Hypothalamus (tissue), 51 donors: ENCODE results near the gene ACY1.
"Not testable (repeated sequence)": the region's sequence is repeated elsewhere in the genome, so short reads cannot be mapped to it uniquely, and the experiment has no call there.

ENCODE experiments used
- DNase-seq, 51 donors: peaks; one replicate each; lab custom pipeline; 2025; lab: John Stamatoyannopoulos, UW

Gene ACY1

GRCh38 chr3:51977446-51978142 is 5.7 kb upstream of the ACY1 start:
- DNase-seq = no peak

DNA sequence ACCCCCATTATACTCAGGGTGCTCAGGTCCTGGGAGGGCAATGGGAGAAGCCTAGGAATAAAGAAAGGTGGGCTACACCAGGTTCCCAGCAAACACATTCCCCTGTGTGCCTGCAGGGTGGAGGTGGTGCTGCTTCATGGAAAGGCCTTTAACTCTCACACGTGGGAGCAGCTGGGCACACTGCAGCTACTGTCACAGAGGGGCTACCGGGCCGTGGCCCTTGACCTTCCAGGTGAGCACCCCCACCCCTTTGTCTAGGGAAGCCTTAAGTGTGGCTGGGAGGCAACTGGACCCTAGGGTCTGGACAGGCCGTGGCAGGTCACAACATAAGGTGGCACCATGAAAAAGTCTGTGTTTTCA is 5.2 kb upstream of the ACY1 start:
- no peak for DNase-seq

DNA sequence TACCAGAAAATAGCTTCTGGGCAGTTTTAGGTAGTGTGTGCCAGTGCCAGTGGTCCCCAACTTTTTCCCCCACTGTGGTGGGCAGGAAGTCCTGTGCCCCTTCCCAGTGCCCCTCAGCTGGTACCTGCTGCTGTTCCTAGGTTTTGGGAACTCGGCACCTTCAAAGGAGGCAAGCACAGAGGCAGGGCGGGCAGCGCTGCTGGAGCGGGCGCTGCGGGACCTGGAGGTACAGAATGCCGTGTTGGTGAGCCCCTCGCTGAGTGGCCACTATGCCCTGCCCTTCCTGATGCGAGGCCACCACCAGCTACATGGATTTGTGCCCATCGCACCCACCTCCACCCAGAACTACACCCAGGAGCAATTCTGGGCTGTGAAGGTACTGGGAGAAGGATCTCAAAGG is 3.1 kb upstream of the ACY1 start:
- DNase-seq = no peak

- peak in 1 of 51 donors; percentile 76 for DNase-seq
These were observed 940 bp upstream of the ACY1 start for GRCh38 chr3:51982352-51982837.

GRCh38 chr3:51983578-51984268 is 388 bp downstream of the ACY1 start:
- DNase-seq = no peak

- DNase-seq = no peak
These were observed 923 bp downstream of the ACY1 start for GRCh38 chr3:51984269-51984647.

DNA sequence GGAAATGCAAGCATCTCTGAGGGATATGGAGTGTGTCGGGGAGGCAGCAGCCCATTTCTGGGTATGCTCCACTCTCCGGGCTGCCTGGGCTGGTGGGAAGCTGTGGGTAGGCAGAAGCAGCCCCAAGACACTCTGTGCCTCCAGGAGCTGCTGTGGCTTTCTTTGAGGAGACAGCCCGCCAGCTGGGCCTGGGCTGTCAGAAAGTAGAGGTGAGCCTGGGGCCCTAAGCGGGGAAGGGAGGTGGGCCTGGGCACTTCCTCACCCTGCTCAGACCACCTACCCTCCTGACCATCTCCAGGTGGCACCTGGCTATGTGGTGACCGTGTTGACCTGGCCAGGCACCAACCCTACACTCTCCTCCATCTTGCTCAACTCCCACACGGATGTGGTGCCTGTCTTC is 1.7 kb downstream of the ACY1 start:
- no peak for DNase-seq

DNA sequence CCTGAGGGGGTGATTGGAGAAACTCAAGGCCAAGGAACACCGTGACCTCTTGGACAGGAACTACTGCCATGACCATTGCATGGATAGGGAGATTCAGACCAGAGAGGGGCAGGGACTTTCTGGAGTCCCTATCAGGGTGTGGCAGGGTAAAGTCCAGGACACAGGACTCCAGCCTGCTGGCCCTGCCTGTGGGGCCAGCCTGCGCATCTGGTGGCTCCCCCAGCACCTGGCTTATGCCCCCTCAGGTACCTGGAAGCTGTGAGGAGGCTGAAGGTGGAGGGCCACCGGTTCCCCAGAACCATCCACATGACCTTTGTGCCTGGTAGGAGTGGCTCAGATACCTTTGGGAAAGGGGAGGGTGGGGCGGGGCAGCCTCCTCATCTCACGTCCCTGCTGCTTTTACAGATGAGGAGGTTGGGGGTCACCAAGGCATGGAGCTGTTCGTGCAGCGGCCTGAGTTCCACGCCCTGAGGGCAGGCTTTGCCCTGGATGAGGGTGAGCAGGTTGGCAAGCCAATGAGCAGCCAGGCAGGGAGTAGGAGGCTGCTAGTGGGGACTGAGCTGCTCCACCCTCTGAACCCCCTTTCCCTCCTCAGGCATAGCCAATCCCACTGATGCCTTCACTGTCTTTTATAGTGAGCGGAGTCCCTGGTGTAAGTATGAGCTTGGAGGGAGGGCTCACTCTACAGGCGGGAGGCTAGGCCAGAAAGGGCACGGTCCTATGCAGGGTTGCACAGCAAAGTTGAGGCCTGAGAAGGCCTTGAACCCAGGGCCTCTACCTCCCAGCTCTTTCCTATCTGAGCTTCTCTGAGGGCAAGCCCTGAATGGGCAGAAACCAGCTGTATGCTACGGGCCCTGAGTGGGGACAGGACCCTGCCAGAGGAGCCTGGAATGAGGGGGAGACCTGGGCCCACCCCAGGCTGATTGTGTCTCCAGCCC is 2.9 kb downstream of the ACY1 start:
- no peak for DNase-seq

DNA sequence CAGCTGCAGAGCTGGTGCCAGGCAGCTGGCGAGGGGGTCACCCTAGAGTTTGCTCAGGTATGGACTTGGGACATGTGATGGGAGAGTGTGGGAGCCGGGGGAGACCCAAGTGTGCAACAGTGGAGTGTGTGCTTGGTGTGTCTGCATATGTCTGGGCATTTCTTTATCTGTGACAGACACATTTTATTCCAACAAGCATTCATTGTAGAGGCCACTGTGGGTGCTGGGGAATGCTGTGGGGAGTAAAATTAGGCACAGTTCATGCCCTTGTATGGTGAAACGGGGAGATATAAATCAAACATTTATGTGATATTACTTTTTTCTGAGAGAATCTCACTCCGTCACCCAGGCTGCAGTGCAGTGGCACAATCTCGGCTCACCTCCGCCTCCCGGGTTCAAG is 4.2 kb downstream of the ACY1 start:
- DNase-seq = no peak

DNA sequence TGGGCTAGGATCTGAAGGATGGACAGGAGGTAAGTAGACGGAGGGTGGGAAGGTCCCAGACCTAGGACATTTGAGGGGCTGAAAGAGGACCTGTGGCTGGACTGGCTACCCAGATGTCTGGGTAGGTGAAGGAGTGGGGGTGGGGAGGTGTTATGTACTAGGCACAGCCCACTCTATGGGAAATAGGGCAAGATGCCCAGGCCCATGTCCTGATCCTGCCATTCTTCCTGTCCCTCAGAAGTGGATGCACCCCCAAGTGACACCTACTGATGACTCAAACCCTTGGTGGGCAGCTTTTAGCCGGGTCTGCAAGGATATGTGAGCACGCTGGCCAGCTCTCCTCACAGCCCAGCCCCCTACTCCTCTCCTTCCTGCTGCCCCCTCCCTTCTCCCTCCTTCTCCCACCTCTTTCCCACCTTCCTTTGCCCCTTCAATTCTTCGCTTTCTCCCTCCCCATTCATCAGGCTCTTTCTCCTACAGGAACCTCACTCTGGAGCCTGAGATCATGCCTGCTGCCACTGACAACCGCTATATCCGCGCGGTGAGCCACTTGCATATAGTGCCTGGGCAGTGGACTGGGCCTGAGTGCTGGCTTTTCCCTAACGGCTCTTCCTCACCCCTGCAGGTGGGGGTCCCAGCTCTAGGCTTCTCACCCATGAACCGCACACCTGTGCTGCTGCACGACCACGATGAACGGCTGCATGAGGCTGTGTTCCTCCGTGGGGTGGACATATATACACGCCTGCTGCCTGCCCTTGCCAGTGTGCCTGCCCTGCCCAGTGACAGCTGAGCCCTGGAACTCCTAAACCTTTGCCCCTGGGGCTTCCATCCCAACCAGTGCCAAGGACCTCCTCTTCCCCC is 5.2 kb downstream of the ACY1 start:
- DNase-seq = no peak

GRCh38 chr3:51990501-51990971 is 7.2 kb downstream of the ACY1 start:
- not testable (repeated sequence) for DNase-seq

- DNase-seq = no peak
These were observed 8.8 kb downstream of the ACY1 start for GRCh38 chr3:51992017-51992682.

- not testable (repeated sequence) for DNase-seq
These were observed 10.3 kb downstream of the ACY1 start for GRCh38 chr3:51993657-51994056.

DNA sequence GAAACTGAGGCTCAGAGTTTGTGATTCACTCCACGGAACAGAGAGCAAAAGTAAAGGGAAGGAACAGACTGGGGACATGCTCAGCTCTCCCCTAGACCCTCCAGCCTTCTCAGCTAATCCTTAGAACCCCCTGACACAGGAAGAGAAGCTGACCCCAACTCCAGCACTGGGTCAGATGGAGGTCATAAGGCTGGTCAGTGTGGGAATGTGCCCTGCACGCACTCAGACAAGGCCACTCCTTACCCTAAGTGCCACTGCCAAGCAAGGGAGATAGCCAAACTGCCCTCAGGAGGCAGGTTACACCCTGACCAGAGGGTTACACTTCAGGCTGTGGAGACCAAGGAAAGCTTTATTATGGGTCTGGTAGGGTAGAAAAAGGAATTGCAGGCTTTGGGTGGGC is 11.2 kb downstream of the ACY1 start:
- no peak for DNase-seq

GRCh38 chr3:51995346-51996163 is 12.2 kb downstream of the ACY1 start, which contains the start of gene RPL29:
Gene RPL29 (minus strand): TSS chr3:51995895. CDS start chr3:51995461, 434 bp downstream.
- peak; percentile 33 to 93 (median 81) for DNase-seq

- DNase-seq = no peak
These were observed 13.8 kb downstream of the ACY1 start for GRCh38 chr3:51997172-51997571.

DNA sequence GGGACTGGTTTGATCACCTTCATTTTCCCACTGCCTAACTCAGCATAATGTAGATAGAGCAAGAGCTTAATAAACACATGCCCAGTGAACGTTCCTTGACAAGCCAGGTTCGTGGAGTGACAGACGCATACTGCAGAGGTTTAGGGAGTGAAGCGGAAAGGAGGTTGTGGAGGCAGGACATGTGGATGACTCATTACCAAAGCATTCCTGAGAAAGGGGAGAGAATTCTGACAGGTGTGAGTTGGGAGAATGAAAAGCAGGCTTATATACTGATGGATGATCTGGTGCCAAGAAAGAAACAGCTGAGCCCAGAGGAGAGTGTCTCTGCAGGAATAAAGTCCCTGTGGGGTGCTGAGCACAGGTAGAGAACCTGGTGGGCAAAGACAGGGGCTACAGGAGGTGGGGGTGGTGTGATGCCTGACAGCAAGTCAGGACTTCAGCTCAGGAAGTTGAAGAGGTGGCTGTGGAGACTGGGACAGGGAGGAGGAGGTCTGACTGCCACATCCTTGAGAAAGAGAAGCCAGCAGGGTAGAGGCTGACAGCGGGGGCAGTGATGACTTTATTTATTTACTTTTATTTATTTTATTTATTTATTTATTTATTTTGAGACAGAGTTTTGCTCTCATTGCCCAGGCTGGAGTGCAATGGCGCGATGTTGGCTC is 14.7 kb downstream of the ACY1 start:
- DNase-seq = no peak

DNA sequence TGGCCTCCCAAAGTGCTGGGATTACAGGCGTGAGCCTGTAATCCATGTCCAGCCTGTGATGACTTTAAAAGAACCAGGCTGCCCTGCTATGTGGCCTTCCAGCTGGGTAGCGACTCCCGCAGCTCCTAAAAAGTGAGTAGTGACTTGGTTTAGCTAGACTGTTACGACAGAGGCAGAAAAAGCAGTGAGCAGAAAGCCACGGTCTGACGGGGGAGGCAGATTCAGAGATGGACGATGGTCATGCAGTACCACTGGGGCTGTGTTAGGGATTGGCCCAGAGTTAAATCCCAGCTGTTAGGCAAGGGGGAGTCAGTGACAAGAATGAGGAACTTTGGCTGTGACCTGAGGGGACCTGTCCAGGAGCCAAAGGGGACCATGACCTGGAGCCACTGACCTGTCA is 15.4 kb downstream of the ACY1 start:
- no peak for DNase-seq
